Gastroesophageal sphincter (tissue), 4 donors: ENCODE data around the gene PUM1. TPM values are rescaled to one million over a fixed set of nuclear protein-coding genes. Genes with fewer than 3 reads are reported as not detected.

Experiments
- ATAC-seq: fragments of 150-250 bp; one replicate; pipeline ENCODE4 v1.9.1; 2016; ENCODE audit warnings: mild to moderate bottlenecking, moderate library complexity
- H3K27ac ChIP-seq, 4 donors: fragments of 200-600 bp; sonication (generic) in 3 of 4; 1 replicate in 3 of 4; 2 replicates in 1 of 4; pipeline ENCODE4 v1.5.1; 2016 to 2019
- H3K27me3 ChIP-seq: fragments of 200-600 bp; sonication (generic); one replicate; pipeline ENCODE4 v1.5.1; 2019
- H3K36me3 ChIP-seq, 2 donors: fragments of 200-600 bp; sonication (generic); one replicate each; pipeline ENCODE4 v1.5.1; 2019; ENCODE audit warnings: control low read depth in 1 of 2
- H3K4me1 ChIP-seq, 3 donors: fragments of 200-600 bp; sonication (generic); 1 replicate in 2 of 3; 2 replicates in 1 of 3; pipeline ENCODE4 v1.5.1; 2016 to 2019; ENCODE audit warnings: control low read depth in 2 of 3
- H3K4me3 ChIP-seq, 2 donors: fragments of 200-600 bp; sonication (generic); one replicate each; pipeline ENCODE4 v1.5.1; 2019; ENCODE audit warnings: mild to moderate bottlenecking in 1 of 2, moderate library complexity in 1 of 2
- H3K9me3 ChIP-seq, 3 donors: fragments of 200-600 bp; sonication (generic); one replicate each; pipeline ENCODE4 v1.5.1; 2017 to 2019; ENCODE audit warnings: control low read depth in 2 of 3
- EP300 ChIP-seq: sonication (generic); formaldehyde crosslinking; IDR thresholded peaks from one replicate; pipeline ENCODE4 v1.6.1; 2017; ENCODE audit warnings: antibody characterized with exemption, mild to moderate bottlenecking
- POLR2A ChIP-seq, 2 donors: fragments of 450-650 bp; IDR thresholded peaks; one replicate each; pipeline ENCODE4 v1.6.1; 2017; ENCODE audit warnings: antibody characterized with exemption in 2 of 2, mild to moderate bottlenecking in 2 of 2, moderate library complexity in 1 of 2
- POLR2AphosphoS5 ChIP-seq: sonication (generic); formaldehyde crosslinking; IDR thresholded peaks from one replicate; pipeline ENCODE4 v1.6.1; 2017; ENCODE audit warnings: antibody characterized with exemption
- WGBS, 2 donors: methylation state at CpG; one replicate each; pipeline ENCODE4 v1.1.5; 2018; ENCODE audit warnings: low coverage in 1 of 2; 5-methylcytosine and 5-hydroxymethylcytosine counted together
- total RNA-seq, 4 donors: library from RNA; depleted of rRNA; stranded (reverse); fragments of >200 nt; gene quantifications; one replicate each; pipeline ENCODE4 v1.1.0, GENCODE V29; 2016
- TF ChIP-seq, protein P1 (sequence below), 4 experiments: fragments of 200-600 bp in 2 of 4; fragments of 450-650 bp in 2 of 4; sonication (generic) in 1 of 4; IDR thresholded peaks; one replicate each; pipeline ENCODE4 v1.5.1; 2017 to 2019; ENCODE audit warnings: antibody characterized with exemption in 4 of 4, mild to moderate bottlenecking in 2 of 4, moderate library complexity in 2 of 4

Gene PUM1
- total RNA-seq, 4 donors from 2014 or later: 83.8 to 90.7 (median 88.4) TPM

GRCh38 chr1:30971496-30971895 is 94.0 kb downstream of the PUM1 start:
- no peak for ATAC-seq
- Histone ChIP-seq H3K36me3 (peaks cover 0 to 49% of the 10 kb centered on the region in 2 donors), H3K4me1 (peaks cover 9 to 39% (median 15%) of the 10 kb centered on the region in 3 donors), H3K4me3 (no peak overlapping the region), H3K9me3 (no peaks in the 10 kb centered on the region), H3K27ac (no peak overlapping the region), H3K27me3 (no peaks in the 10 kb centered on the region)
- TF ChIP-seq EP300 (no peak), POLR2A (IDR thresholded peaks at IDR 0.05) (no peak), POLR2AphosphoS5 (no peak)
- TF ChIP-seq, protein P1, sequence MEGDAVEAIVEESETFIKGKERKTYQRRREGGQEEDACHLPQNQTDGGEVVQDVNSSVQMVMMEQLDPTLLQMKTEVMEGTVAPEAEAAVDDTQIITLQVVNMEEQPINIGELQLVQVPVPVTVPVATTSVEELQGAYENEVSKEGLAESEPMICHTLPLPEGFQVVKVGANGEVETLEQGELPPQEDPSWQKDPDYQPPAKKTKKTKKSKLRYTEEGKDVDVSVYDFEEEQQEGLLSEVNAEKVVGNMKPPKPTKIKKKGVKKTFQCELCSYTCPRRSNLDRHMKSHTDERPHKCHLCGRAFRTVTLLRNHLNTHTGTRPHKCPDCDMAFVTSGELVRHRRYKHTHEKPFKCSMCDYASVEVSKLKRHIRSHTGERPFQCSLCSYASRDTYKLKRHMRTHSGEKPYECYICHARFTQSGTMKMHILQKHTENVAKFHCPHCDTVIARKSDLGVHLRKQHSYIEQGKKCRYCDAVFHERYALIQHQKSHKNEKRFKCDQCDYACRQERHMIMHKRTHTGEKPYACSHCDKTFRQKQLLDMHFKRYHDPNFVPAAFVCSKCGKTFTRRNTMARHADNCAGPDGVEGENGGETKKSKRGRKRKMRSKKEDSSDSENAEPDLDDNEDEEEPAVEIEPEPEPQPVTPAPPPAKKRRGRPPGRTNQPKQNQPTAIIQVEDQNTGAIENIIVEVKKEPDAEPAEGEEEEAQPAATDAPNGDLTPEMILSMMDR (IDR thresholded peaks at IDR 0.05): no peak
- WGBS, 2 donors: 66 to 96% methylated on average over 2 of the region's 2 CpGs

DNA sequence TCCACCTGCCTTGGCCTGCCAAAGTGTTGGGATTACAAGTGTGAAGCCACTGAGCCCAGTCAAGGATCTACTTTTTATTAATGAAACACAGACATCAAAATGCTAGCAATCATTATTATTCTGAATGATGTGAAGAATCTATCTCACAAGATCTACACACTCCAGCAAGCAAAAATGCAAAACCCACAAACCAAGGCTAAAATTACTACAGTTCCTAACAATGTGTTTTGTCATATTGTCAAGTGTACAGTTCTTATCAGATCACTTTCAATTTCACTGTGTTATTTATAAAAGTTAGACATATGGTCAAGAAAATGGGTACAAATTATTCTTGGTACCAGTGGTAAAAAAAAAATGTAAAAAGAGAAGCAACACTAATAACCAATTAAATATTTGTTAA is 95.6 kb downstream of the PUM1 start:
- Histone ChIP-seq H3K4me3 (no peak overlapping the region), H3K27me3 (no peaks in the 10 kb centered on the region), H3K9me3 (no peaks in the 10 kb centered on the region), H3K36me3 (peaks cover 0 to 61% of the 10 kb centered on the region in 2 donors), H3K27ac (no peak overlapping the region), H3K4me1 (peaks cover 10 to 43% (median 15%) of the 10 kb centered on the region in 3 donors)
- TF ChIP-seq, protein P1 (IDR thresholded peaks at IDR 0.05): no peak
- TF ChIP-seq POLR2AphosphoS5 (no peak), POLR2A (IDR thresholded peaks at IDR 0.05) (no peak), EP300 (no peak)
- no peak for ATAC-seq

GRCh38 chr1:30968220-30968971 is 97.1 kb downstream of the PUM1 start:
- no peak for ATAC-seq
- H3K4me1 ChIP-seq: peaks cover 10 to 46% (median 15%) of the 10 kb centered on the region in 3 donors
- TF ChIP-seq POLR2A (IDR thresholded peaks at IDR 0.05): no peak
- TF ChIP-seq, protein P1 (IDR thresholded peaks at IDR 0.05): no peak
- TF ChIP-seq POLR2AphosphoS5: no peak
- TF ChIP-seq EP300: no peak
- H3K27me3 ChIP-seq: no peaks in the 10 kb centered on the region
- peaks cover 0 to 62% of the 10 kb centered on the region in 2 donors for H3K36me3 ChIP-seq
- WGBS, 2 donors: 69 to 89% methylated on average over 6 to 8 of the region's 8 CpGs
- H3K9me3 ChIP-seq: no peaks in the 10 kb centered on the region
- no peak overlapping the region for H3K4me3 ChIP-seq
- no peak overlapping the region for H3K27ac ChIP-seq

DNA sequence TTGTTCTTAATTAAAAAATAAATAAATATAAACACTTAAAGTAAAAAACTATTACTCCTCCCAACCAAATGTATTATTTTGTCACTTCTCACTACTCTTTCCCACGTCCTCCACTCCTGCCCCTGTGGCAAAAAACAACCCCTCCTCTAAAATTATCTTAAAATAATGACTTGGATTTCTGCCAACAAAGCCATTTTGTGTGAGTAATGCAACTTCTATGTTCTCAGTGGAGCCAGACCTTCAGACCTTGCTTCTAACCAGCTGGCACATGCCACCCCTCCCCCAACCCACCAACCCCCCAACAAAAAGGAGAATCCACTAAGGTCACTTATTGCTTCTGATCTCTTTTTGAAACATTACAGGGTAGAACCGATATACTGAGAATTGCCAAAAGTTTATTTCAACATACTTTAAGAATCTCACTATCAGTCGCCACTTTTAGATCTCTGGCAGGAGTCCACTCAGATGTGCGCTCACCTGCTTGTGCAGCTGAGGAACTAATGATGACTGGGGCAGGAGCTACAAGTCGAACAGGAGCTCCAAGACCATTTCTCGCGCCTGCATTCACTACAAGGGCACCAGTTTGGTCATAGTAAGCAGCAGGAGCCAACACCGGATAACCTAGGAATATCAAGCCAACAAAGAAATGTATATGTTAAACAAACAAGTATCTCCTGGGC is 98.7 kb downstream of the PUM1 start:
- H3K36me3 ChIP-seq: peaks cover 0 to 72% of the 10 kb centered on the region in 2 donors
- peak; percentile 73 for ATAC-seq
- WGBS, 2 donors: 34 to 61% methylated on average over 7 of the region's 8 CpGs

More for the DNA sequence above, 98.7 kb downstream of the PUM1 start:
- H3K4me1 ChIP-seq: peaks cover 10 to 50% (median 15%) of the 10 kb centered on the region in 3 donors
- TF ChIP-seq EP300: no peak
- peak; percentile 66 for TF ChIP-seq POLR2AphosphoS5
- TF ChIP-seq POLR2A (IDR thresholded peaks at IDR 0.05): no peak
- TF ChIP-seq, protein P1 (IDR thresholded peaks at IDR 0.05): no peak
- no peaks in the 10 kb centered on the region for H3K27me3 ChIP-seq
- no peaks in the 10 kb centered on the region for H3K9me3 ChIP-seq
- no peak overlapping the region for H3K4me3 ChIP-seq
- peak overlapping the region in 2 of 4 donors; percentile 52 to 59 for H3K27ac ChIP-seq
